ENCODE measurements around the gene CEP57L1. TPM values are rescaled to one million over a fixed set of nuclear protein-coding genes. Genes with fewer than 3 reads are reported as not detected.

The CEP57L1 gene
- total RNA-seq, 1 donor from 2014 or later: 17.5 TPM

GRCh38 chr6:109073344-109074132 is 21.8 kb upstream of the CEP57L1 start:
- Histone ChIP-seq H3K9ac (ENCODE audit: low read length) (no peak overlapping the region), H3K4me3 (ENCODE audit: insufficient read depth, low read depth, low read length) (no peak overlapping the region), H3K36me3 (ENCODE audit: insufficient read depth, low read length) (no peaks in the 10 kb centered on the region), H3K27me3 (ENCODE audit: insufficient read depth, low read length) (no peaks in the 10 kb centered on the region), H2AFZ (ENCODE audit: low read depth, low read length) (no peak overlapping the region), H4K20me1 (ENCODE audit: insufficient read depth, low read length) (peaks cover 3% of the 10 kb centered on the region), H3K27ac (ENCODE audit: low read depth, low read length) (no peak overlapping the region), H3K4me1 (ENCODE audit: insufficient read depth, low read length) (no peaks in the 10 kb centered on the region), H3K9me3 (ENCODE audit: insufficient read depth, low read depth, low read length) (no peaks in the 10 kb centered on the region), H3K4me2 (ENCODE audit: low read length) (no peak overlapping the region), H3K79me2 (ENCODE audit: insufficient read depth, low read length) (no peaks in the 10 kb centered on the region)
- TF ChIP-seq EZH2 (IDR thresholded peaks at IDR 0.05; ENCODE audit: insufficient read depth, low read length) (no peak), CTCF (IDR thresholded peaks at IDR 0.05; ENCODE audit: insufficient read depth, low read depth, low read length) (peak; percentile 73)
- FAIRE-seq (no peak), DNase-seq (ENCODE audit: low read depth) (peak; percentile 37)
- Mint-ChIP-seq H3K4me3 (ENCODE audit: unreplicated experiment) (no peak overlapping the region), H3K27ac (ENCODE audit: unreplicated experiment) (no peak overlapping the region), H3K27me3 (ENCODE audit: low read depth, unreplicated experiment) (no peaks in the 10 kb centered on the region), H3K4me1 (ENCODE audit: low read depth, unreplicated experiment) (peaks cover 7% of the 10 kb centered on the region), H3K36me3 (ENCODE audit: low read depth, unreplicated experiment) (no peaks in the 10 kb centered on the region), H3K9me3 (ENCODE audit: unreplicated experiment) (peaks cover 3% of the 10 kb centered on the region)

GRCh38 chr6:109074133-109074415 is 21.2 kb upstream of the CEP57L1 start:
- Mint-ChIP-seq H3K4me1 (ENCODE audit: low read depth, unreplicated experiment) (peaks cover 7% of the 10 kb centered on the region), H3K27ac (ENCODE audit: unreplicated experiment) (no peak overlapping the region), H3K27me3 (ENCODE audit: low read depth, unreplicated experiment) (no peaks in the 10 kb centered on the region), H3K9me3 (ENCODE audit: unreplicated experiment) (peaks cover 3% of the 10 kb centered on the region), H3K4me3 (ENCODE audit: unreplicated experiment) (no peak overlapping the region), H3K36me3 (ENCODE audit: low read depth, unreplicated experiment) (no peaks in the 10 kb centered on the region)
- FAIRE-seq (no peak), DNase-seq (ENCODE audit: low read depth) (no peak)
- no peak overlapping the region for H3K4me3 ChIP-seq (ENCODE audit: insufficient read depth, low read depth, low read length)
- no peaks in the 10 kb centered on the region for H3K79me2 ChIP-seq (ENCODE audit: insufficient read depth, low read length)
- no peak overlapping the region for H3K27ac ChIP-seq (ENCODE audit: low read depth, low read length)
- H4K20me1 ChIP-seq (ENCODE audit: insufficient read depth, low read length): peaks cover 3% of the 10 kb centered on the region
- no peak overlapping the region for H3K9ac ChIP-seq (ENCODE audit: low read length)
- no peak overlapping the region for H3K4me2 ChIP-seq (ENCODE audit: low read length)
- no peaks in the 10 kb centered on the region for H3K27me3 ChIP-seq (ENCODE audit: insufficient read depth, low read length)
- H3K36me3 ChIP-seq (ENCODE audit: insufficient read depth, low read length): no peaks in the 10 kb centered on the region
- TF ChIP-seq EZH2 (IDR thresholded peaks at IDR 0.05; ENCODE audit: insufficient read depth, low read length) (no peak), CTCF (IDR thresholded peaks at IDR 0.05; ENCODE audit: insufficient read depth, low read depth, low read length) (no peak)
- no peak overlapping the region for H2AFZ ChIP-seq (ENCODE audit: low read depth, low read length)
- no peaks in the 10 kb centered on the region for H3K9me3 ChIP-seq (ENCODE audit: insufficient read depth, low read depth, low read length)
- H3K4me1 ChIP-seq (ENCODE audit: insufficient read depth, low read length): no peaks in the 10 kb centered on the region

- Mint-ChIP-seq H3K27ac (ENCODE audit: unreplicated experiment) (no peak overlapping the region), H3K4me1 (ENCODE audit: low read depth, unreplicated experiment) (peaks cover 12% of the 10 kb centered on the region)
- no peak for FAIRE-seq
Measured at GRCh38 chr6:109075934-109076333, 19.4 kb upstream of the CEP57L1 start.

More at GRCh38 chr6:109075934-109076333, 19.4 kb upstream of the CEP57L1 start:
- no peaks in the 10 kb centered on the region for H3K79me2 ChIP-seq (ENCODE audit: insufficient read depth, low read length)
- no peaks in the 10 kb centered on the region for H3K27me3 ChIP-seq (ENCODE audit: insufficient read depth, low read length)
- TF ChIP-seq EZH2 (IDR thresholded peaks at IDR 0.05; ENCODE audit: insufficient read depth, low read length): no peak
- TF ChIP-seq CTCF (IDR thresholded peaks at IDR 0.05; ENCODE audit: insufficient read depth, low read depth, low read length): no peak
- H3K4me3 Mint-ChIP-seq (ENCODE audit: unreplicated experiment): no peak overlapping the region
- no peak overlapping the region for H2AFZ ChIP-seq (ENCODE audit: low read depth, low read length)
- H4K20me1 ChIP-seq (ENCODE audit: insufficient read depth, low read length): peaks cover 3% of the 10 kb centered on the region
- H3K36me3 ChIP-seq (ENCODE audit: insufficient read depth, low read length): no peaks in the 10 kb centered on the region
- H3K9me3 ChIP-seq (ENCODE audit: insufficient read depth, low read depth, low read length): no peaks in the 10 kb centered on the region
- H3K36me3 Mint-ChIP-seq (ENCODE audit: low read depth, unreplicated experiment): no peaks in the 10 kb centered on the region
- no peaks in the 10 kb centered on the region for H3K27me3 Mint-ChIP-seq (ENCODE audit: low read depth, unreplicated experiment)
- DNase-seq (ENCODE audit: low read depth): peak; percentile 35
- H3K27ac ChIP-seq (ENCODE audit: low read depth, low read length): no peak overlapping the region
- H3K4me3 ChIP-seq (ENCODE audit: insufficient read depth, low read depth, low read length): no peak overlapping the region
- H3K4me2 ChIP-seq (ENCODE audit: low read length): no peak overlapping the region
- peaks cover 3% of the 10 kb centered on the region for H3K9me3 Mint-ChIP-seq (ENCODE audit: unreplicated experiment)
- no peak overlapping the region for H3K9ac ChIP-seq (ENCODE audit: low read length)
- no peaks in the 10 kb centered on the region for H3K4me1 ChIP-seq (ENCODE audit: insufficient read depth, low read length)
